Upper lobe of left lung (tissue), 6 donors: ENCODE measurements around the gene ADH1A. TPM values are rescaled to one million over a fixed set of nuclear protein-coding genes. Genes with fewer than 3 reads are reported as not detected.

Experiments
- ATAC-seq, 2 donors: fragments of 200-7000 bp; cut with Tn5 transposase; one replicate each; pipeline ENCODE4 v1.9.1; 2022; ENCODE audit warnings: mild to moderate bottlenecking in 2 of 2, moderate library complexity in 2 of 2; ENCODE audit not compliant: low FRiP score in 2 of 2
- DNase-seq, 2 donors: peaks; one replicate each; pipeline ENCODE4 v3.0.0-alpha.2; 2019 to 2020
- H3K27ac ChIP-seq, 4 donors: fragments of 200-600 bp; sonication (generic); one replicate each; pipeline ENCODE4 v1.5.1; 2016 to 2019
- H3K27me3 ChIP-seq, 4 donors: fragments of 200-600 bp; sonication (generic); one replicate each; pipeline ENCODE4 v1.5.1; 2017 to 2019
- H3K36me3 ChIP-seq, 4 donors: fragments of 200-600 bp; sonication (generic); one replicate each; pipeline ENCODE4 v1.5.1; 2016 to 2019
- H3K4me1 ChIP-seq, 4 donors: fragments of 200-600 bp; sonication (generic); one replicate each; pipeline ENCODE4 v1.5.1; 2018 to 2019
- H3K4me3 ChIP-seq, 4 donors: fragments of 200-600 bp; sonication (generic); one replicate each; pipeline ENCODE4 v1.5.1; 2017 to 2019; ENCODE audit warnings: mild to moderate bottlenecking in 2 of 4, moderate library complexity in 1 of 4
- H3K9me3 ChIP-seq, 4 donors: fragments of 200-600 bp; sonication (generic); one replicate each; pipeline ENCODE4 v1.5.1; 2018 to 2019
- EP300 ChIP-seq, 4 donors: sonication (generic); formaldehyde crosslinking; IDR thresholded peaks; one replicate each; pipeline ENCODE4 v1.5.1; 2017; ENCODE audit warnings: antibody characterized with exemption in 4 of 4, control low read depth in 2 of 4
- POLR2A ChIP-seq, 4 donors: fragments of 450-650 bp; IDR thresholded peaks; one replicate each; pipeline ENCODE4 v1.5.1; 2016 to 2017; ENCODE audit warnings: antibody characterized with exemption in 4 of 4, mild to moderate bottlenecking in 2 of 4
- POLR2AphosphoS5 ChIP-seq, 2 donors: sonication (generic); formaldehyde crosslinking; IDR thresholded peaks; one replicate each; pipeline ENCODE4 v1.5.1; 2017; ENCODE audit warnings: antibody characterized with exemption in 2 of 2
- WGBS, 2 donors: methylation state at CpG; one replicate each; pipeline ENCODE4 v1.1.5; 2017 to 2018; 5-methylcytosine and 5-hydroxymethylcytosine counted together
- total RNA-seq, 6 donors: library from RNA; depleted of rRNA in 4 of 6; stranded (reverse); fragments of >200 nt in 4 of 6; gene quantifications; one replicate each; pipeline versions ENCODE4 v1.1.0 to v1.2.1, GENCODE V29; 2016 to 2021
- TF ChIP-seq, protein P1 (sequence below), 6 experiments: fragments of 450-650 bp in 4 of 6; fragments of 200-600 bp in 2 of 6; sonication (generic) in 2 of 6; IDR thresholded peaks; one replicate each; pipeline ENCODE4 v1.5.1; 2016 to 2019; ENCODE audit warnings: antibody characterized with exemption in 6 of 6
- donor health status: DM: no; HTN: no; CAD: no; lungs with moderate emphysema.
- donor health status: DM: no; HTN: yes; CAD: no; lungs with severe emphysema.

Gene ADH1A
- total RNA-seq, 6 donors from 2014 or later, result 1.9 to 3.4 TPM; not detected in 4

- ATAC-seq, result no peak
- Histone ChIP-seq H3K9me3 (no peaks in the 10 kb centered on the region), H3K27ac (no peak overlapping the region), H3K4me3 (no peak overlapping the region), H3K4me1 (peaks cover 0 to under 1% (median 0%) of the 10 kb centered on the region in 4 donors), H3K36me3 (peaks cover 0 to 3% (median 0%) of the 10 kb centered on the region in 4 donors), H3K27me3 (no peaks in the 10 kb centered on the region)
- no peak for DNase-seq
- no peak for TF ChIP-seq EP300 (IDR thresholded peaks at IDR 0.05)
- peak in 1 of 2 donors; percentile 34 for TF ChIP-seq POLR2AphosphoS5 (IDR thresholded peaks at IDR 0.05)
- WGBS, 2 donors, result 89% methylated on average over 11 of the region's 11 CpGs
These were observed 15.0 kb upstream of the ADH1A start for GRCh38 chr4:99305638-99306400.

GRCh38 chr4:99301376-99302164, 10.8 kb upstream of the ADH1A start:
- Histone ChIP-seq H3K9me3 (no peaks in the 10 kb centered on the region), H3K36me3 (no peaks in the 10 kb centered on the region), H3K27me3 (no peaks in the 10 kb centered on the region), H3K27ac (peak overlapping the region; percentile 6 to 65 (median 62)), H3K4me1 (peaks cover 0 to 4% (median 3%) of the 10 kb centered on the region in 4 donors), H3K4me3 (no peak overlapping the region)
- DNase-seq (no peak), ATAC-seq (peak in 1 of 2 donors; percentile 15)
- TF ChIP-seq POLR2A (IDR thresholded peaks at IDR 0.05), result no peak
- TF ChIP-seq, protein P1, sequence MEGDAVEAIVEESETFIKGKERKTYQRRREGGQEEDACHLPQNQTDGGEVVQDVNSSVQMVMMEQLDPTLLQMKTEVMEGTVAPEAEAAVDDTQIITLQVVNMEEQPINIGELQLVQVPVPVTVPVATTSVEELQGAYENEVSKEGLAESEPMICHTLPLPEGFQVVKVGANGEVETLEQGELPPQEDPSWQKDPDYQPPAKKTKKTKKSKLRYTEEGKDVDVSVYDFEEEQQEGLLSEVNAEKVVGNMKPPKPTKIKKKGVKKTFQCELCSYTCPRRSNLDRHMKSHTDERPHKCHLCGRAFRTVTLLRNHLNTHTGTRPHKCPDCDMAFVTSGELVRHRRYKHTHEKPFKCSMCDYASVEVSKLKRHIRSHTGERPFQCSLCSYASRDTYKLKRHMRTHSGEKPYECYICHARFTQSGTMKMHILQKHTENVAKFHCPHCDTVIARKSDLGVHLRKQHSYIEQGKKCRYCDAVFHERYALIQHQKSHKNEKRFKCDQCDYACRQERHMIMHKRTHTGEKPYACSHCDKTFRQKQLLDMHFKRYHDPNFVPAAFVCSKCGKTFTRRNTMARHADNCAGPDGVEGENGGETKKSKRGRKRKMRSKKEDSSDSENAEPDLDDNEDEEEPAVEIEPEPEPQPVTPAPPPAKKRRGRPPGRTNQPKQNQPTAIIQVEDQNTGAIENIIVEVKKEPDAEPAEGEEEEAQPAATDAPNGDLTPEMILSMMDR (IDR thresholded peaks at IDR 0.05), result no peak
- TF ChIP-seq EP300 (IDR thresholded peaks at IDR 0.05), result no peak
- no peak for TF ChIP-seq POLR2AphosphoS5 (IDR thresholded peaks at IDR 0.05)
- WGBS, 2 donors, result 77 to 86% methylated on average over 7 of the region's 7 CpGs

DNA sequence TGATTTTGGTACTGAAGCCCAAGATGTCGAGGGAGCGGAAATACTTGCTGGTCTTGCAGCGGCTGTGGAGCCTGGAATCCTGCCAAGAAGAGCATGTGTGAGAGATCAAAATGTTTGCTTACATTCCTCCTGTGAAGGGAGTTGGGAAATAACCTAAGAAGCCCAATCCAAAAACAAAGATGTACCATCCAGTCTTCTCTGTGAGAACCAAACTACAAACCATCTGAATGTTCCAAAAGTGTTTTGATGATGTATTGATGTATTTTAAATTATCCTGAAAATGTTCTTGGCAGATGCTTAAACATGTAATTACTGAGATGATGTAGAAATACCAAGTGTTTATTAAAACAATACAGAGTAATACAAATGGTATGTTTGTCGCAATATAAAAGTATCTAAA, 10.1 kb upstream of the ADH1A start:
- ATAC-seq, result peak; percentile 63 to 91
- peak in 1 of 2 donors; percentile 77 for DNase-seq
- H3K27ac ChIP-seq, result no peak overlapping the region
- 36 to 43% methylated on average over 4 of the region's 4 CpGs for WGBS, 2 donors
- no peak overlapping the region for H3K4me3 ChIP-seq
- peak in 1 of 4 donors; percentile 14 for TF ChIP-seq EP300 (IDR thresholded peaks at IDR 0.05)
- TF ChIP-seq, protein P1 (IDR thresholded peaks at IDR 0.05), result no peak
- no peak for TF ChIP-seq POLR2A (IDR thresholded peaks at IDR 0.05)
- peak; percentile 43 to 57 for TF ChIP-seq POLR2AphosphoS5 (IDR thresholded peaks at IDR 0.05)
- H3K36me3 ChIP-seq, result no peaks in the 10 kb centered on the region
- no peaks in the 10 kb centered on the region for H3K27me3 ChIP-seq
- peaks cover 0 to 4% (median 3%) of the 10 kb centered on the region in 4 donors for H3K4me1 ChIP-seq
- H3K9me3 ChIP-seq, result no peaks in the 10 kb centered on the region

DNA sequence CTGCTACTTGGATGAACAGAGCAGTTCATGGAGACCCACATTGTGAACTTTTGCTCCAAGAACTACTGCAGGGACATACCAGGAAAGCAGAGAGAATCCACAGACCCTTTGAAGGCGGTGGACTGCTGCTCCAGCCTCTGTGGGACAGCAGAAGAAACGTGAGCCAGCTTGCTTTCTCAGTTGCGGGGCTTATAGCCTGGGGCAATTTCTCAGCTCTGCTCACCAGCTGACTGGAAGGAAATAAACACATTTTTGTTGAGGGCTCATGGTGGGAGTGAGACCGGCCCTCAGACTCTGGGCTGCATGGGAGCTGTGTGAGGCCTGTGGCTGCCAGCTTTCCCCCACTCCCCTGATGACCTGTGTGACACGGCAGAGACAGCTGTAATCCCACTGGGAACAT, 2.6 kb upstream of the ADH1A start:
- DNase-seq (no peak), ATAC-seq (no peak)
- Histone ChIP-seq H3K27me3 (no peaks in the 10 kb centered on the region), H3K4me1 (no peaks in the 10 kb centered on the region), H3K36me3 (no peaks in the 10 kb centered on the region), H3K27ac (no peak overlapping the region), H3K9me3 (no peaks in the 10 kb centered on the region), H3K4me3 (no peak overlapping the region)
- TF ChIP-seq POLR2A (IDR thresholded peaks at IDR 0.05) (no peak), POLR2AphosphoS5 (IDR thresholded peaks at IDR 0.05) (no peak), EP300 (IDR thresholded peaks at IDR 0.05) (no peak)
- TF ChIP-seq, protein P1 (IDR thresholded peaks at IDR 0.05), result no peak
- 75 to 98% methylated on average over 5 of the region's 5 CpGs for WGBS, 2 donors

GRCh38 chr4:99285387-99285786, 5.4 kb downstream of the ADH1A start:
- no peaks in the 10 kb centered on the region for H3K27me3 ChIP-seq
- TF ChIP-seq POLR2AphosphoS5 (IDR thresholded peaks at IDR 0.05), result no peak
- TF ChIP-seq POLR2A (IDR thresholded peaks at IDR 0.05), result no peak
- H3K9me3 ChIP-seq, result no peaks in the 10 kb centered on the region
- no peaks in the 10 kb centered on the region for H3K36me3 ChIP-seq
- ATAC-seq (no peak), DNase-seq (no peak)
- H3K27ac ChIP-seq, result no peak overlapping the region
- no peaks in the 10 kb centered on the region for H3K4me1 ChIP-seq
- no peak overlapping the region for H3K4me3 ChIP-seq
